ENCODE data around the gene EYA2. TPM values are rescaled to one million over a fixed set of nuclear protein-coding genes. Genes with fewer than 3 reads are reported as not detected.

The EYA2 gene
- total RNA-seq, 1 experiment from 2014 or later: 0.74 TPM

GRCh38 chr20:46898423-46898822 is 3.8 kb downstream of the EYA2 start:
- Histone ChIP-seq H3K27me3 (ENCODE audit: insufficient read depth, low read length) (peaks cover 16% of the 10 kb centered on the region; the same call in 1 of the 2 replicates), H4K8ac (replicated peaks; ENCODE audit: insufficient read length, low read depth, low read length) (no peak overlapping the region), H2AK5ac (ENCODE audit: insufficient read length, low read length) (no peak overlapping the region), H3K27ac (ENCODE audit: insufficient read length, low read depth, low read length) (no peak overlapping the region), H3K23ac (ENCODE audit: insufficient read length, low read depth, low read length) (no peak overlapping the region), H2BK5ac (ENCODE audit: insufficient read length, low read length) (no peak overlapping the region), H3K9me3 (ENCODE audit: control insufficient read depth, low read depth, low read length) (no peaks in the 10 kb centered on the region), H2BK20ac (ENCODE audit: low read depth, low read length, poor library complexity, severe bottlenecking) (no peak overlapping the region), H4K5ac (ENCODE audit: insufficient read length, low read depth, low read length) (no peak overlapping the region), H2BK15ac (ENCODE audit: low read depth, low read length) (no peak overlapping the region), H3K56ac (ENCODE audit: insufficient read length, low read depth, low read length) (no peak overlapping the region), H3K14ac (ENCODE audit: insufficient read depth, low read length) (no peak overlapping the region), H4K91ac (ENCODE audit: insufficient read length, low read depth, low read length) (no peak overlapping the region), H3K79me1 (ENCODE audit: insufficient read depth, low read depth, low read length, poor library complexity, severe bottlenecking) (no peaks in the 10 kb centered on the region), H2BK12ac (ENCODE audit: insufficient read length, low read depth, low read length) (no peak overlapping the region), H3K4me2 (ENCODE audit: insufficient read depth, insufficient read length, low read length) (no peak overlapping the region), H3K9ac (ENCODE audit: extremely low read depth, insufficient read length, low read length) (no peak overlapping the region), H2BK120ac (ENCODE audit: low read depth, low read length, poor library complexity, severe bottlenecking) (no peak overlapping the region), H4K20me1 (ENCODE audit: control insufficient read depth, insufficient read depth, insufficient read length) (no peaks in the 10 kb centered on the region), H3K79me2 (ENCODE audit: insufficient read depth, low read length) (no peaks in the 10 kb centered on the region), H2AFZ (ENCODE audit: low read length) (no peak overlapping the region), H3K4me1 (ENCODE audit: insufficient read depth, low read length) (no peaks in the 10 kb centered on the region), H3K23me2 (ENCODE audit: insufficient read length, low read depth, low read length, poor library complexity, severe bottlenecking) (peaks cover 11% of the 10 kb centered on the region), H3K18ac (ENCODE audit: insufficient read length, low read depth, low read length) (no peak overlapping the region), H3T11ph (ENCODE audit: low read length) (no peak overlapping the region), H3K4ac (ENCODE audit: low read depth, low read length) (no peak overlapping the region)
- H3K27me3 Mint-ChIP-seq (ENCODE audit: low read depth): peaks cover 59% of the 10 kb centered on the region
- no peak for DNase-seq
- H3K36me3 Mint-ChIP-seq (ENCODE audit: insufficient read depth in 1 of 3, low read depth in 3 of 3): no peaks in the 10 kb centered on the region; a peak in 1 of 7 replicates
- TF ChIP-seq CTCF (conservative IDR thresholded peaks at IDR 0.05): no peak
- no peak overlapping the region for H3K27ac Mint-ChIP-seq
- H3K4me3 Mint-ChIP-seq: no peak overlapping the region
- H3K4me1 Mint-ChIP-seq: peaks cover 26 to 30% of the 10 kb centered on the region in 2 experiments
- no CpG with 5 or more reads among the region's 7 CpGs for WGBS (ENCODE audit: extremely low coverage, insufficient read length, low lambda C conversion rate)
- H3K9me3 Mint-ChIP-seq: no peaks in the 10 kb centered on the region; a peak in 1 of 5 replicates
